IMR-90 (cell line): Measurements from ENCODE around the gene C17orf107. TPM values are rescaled to one million over a fixed set of nuclear protein-coding genes. Genes with fewer than 3 reads are reported as not detected.

Source experiments
- ATAC-seq: fragments of 200-7000 bp; cut with Tn5 transposase; 2 replicates; pipeline ENCODE4 v1.9.1; 2020; ENCODE audit warnings: low read depth, mild to moderate bottlenecking, moderate library complexity
- BruUV-seq: library from RNA; stranded (reverse); fragments of 400-500 nt; replicated peaks from 2 replicates; lab custom pipeline; 2021; lab: Mats Ljungman, UMichigan
- CTCF ChIA-PET: fragments of 300-600 bp; formaldehyde crosslinking; extraction: SDS; loops from one replicate; lab custom pipeline; 2021; ENCODE audit warnings: antibody characterized with exemption; lab: Yijun Ruan, JAX
- POLR2A ChIA-PET: fragments of 300-600 bp; sonication (Branson Sonifier 250); formaldehyde crosslinking; loops from one replicate; lab custom pipeline; 2022; ENCODE audit warnings: antibody characterized with exemption; ENCODE audit not compliant: unreplicated experiment; lab: Charles Lee
- DNase-seq: peaks from one replicate; pipeline ENCODE4 v3.0.0; 2013
- H2AFZ ChIP-seq: replicated peaks from 2 replicates; pipeline ENCODE3; 2013; ENCODE audit warnings: low read length, mild to moderate bottlenecking; ENCODE audit not compliant: poor library complexity
- H2AK5ac ChIP-seq: 2 replicates; pipeline ENCODE4 v1.6.1; 2013; ENCODE audit warnings: low read depth, low read length, inconsistent platforms
- H2AK9ac ChIP-seq: replicated peaks from 2 replicates; pipeline ENCODE3; 2013; ENCODE audit warnings: mild to moderate bottlenecking, low read depth, low read length, moderate library complexity; ENCODE audit not compliant: poor library complexity
- H2BK120ac ChIP-seq: 2 replicates; pipeline ENCODE4 v1.6.1; 2013; ENCODE audit warnings: low read depth, low read length, inconsistent platforms
- H2BK15ac ChIP-seq: 3 replicates; pipeline ENCODE4 v1.6.1; 2013; ENCODE audit warnings: low read depth, low read length, inconsistent platforms
- H2BK20ac ChIP-seq: 2 replicates; pipeline ENCODE4 v1.6.1; 2013; ENCODE audit warnings: low read depth, mild to moderate bottlenecking, inconsistent platforms, low read length, moderate library complexity
- H2BK5ac ChIP-seq: 2 replicates; pipeline ENCODE4 v1.6.1; 2013; ENCODE audit warnings: mild to moderate bottlenecking, low read depth, low read length, inconsistent platforms; ENCODE audit not compliant: poor library complexity, severe bottlenecking
- H3K14ac ChIP-seq: replicated peaks from 2 replicates; pipeline ENCODE4 v1.6.1; 2013; ENCODE audit warnings: low read depth, low read length, inconsistent platforms
- H3K18ac ChIP-seq: 2 replicates; pipeline ENCODE4 v1.6.1; 2013; ENCODE audit warnings: low read depth, low read length, control low read depth
- H3K23ac ChIP-seq: 2 replicates; pipeline ENCODE4 v1.6.1; 2013; ENCODE audit warnings: low read depth, low read length, inconsistent platforms
- H3K27ac ChIP-seq: 2 replicates; pipeline ENCODE4 v1.5.1; 2013; ENCODE audit warnings: mild to moderate bottlenecking, control low read depth, low read length; ENCODE audit not compliant: insufficient read depth
- H3K27me3 ChIP-seq: 2 replicates; pipeline ENCODE4 v1.6.1; 2013; ENCODE audit warnings: low read length; ENCODE audit not compliant: control insufficient read depth, insufficient read depth
- H3K36me3 ChIP-seq: 2 replicates; pipeline ENCODE4 v1.6.1; 2013; ENCODE audit warnings: low read length, mixed read lengths; ENCODE audit not compliant: control insufficient read depth, insufficient read depth
- H3K4ac ChIP-seq: 2 replicates; pipeline ENCODE4 v1.6.1; 2013; ENCODE audit warnings: low read depth, low read length, inconsistent platforms
- H3K4me1 ChIP-seq: 2 replicates; pipeline ENCODE4 v1.6.1; 2013; ENCODE audit warnings: low read length, mixed read lengths; ENCODE audit not compliant: control insufficient read depth, insufficient read depth
- H3K4me2 ChIP-seq: 2 replicates; pipeline ENCODE4 v1.6.1; 2013; ENCODE audit warnings: low read depth, mild to moderate bottlenecking, control low read depth, low read length, moderate library complexity
- H3K4me3 ChIP-seq: 2 replicates; pipeline ENCODE4 v1.5.1; 2013; ENCODE audit warnings: low read depth, mild to moderate bottlenecking, control low read depth, low read length, moderate library complexity; ENCODE audit not compliant: insufficient read depth
- H3K56ac ChIP-seq: 2 replicates; pipeline ENCODE4 v1.6.1; 2013; ENCODE audit warnings: low read length, inconsistent platforms; ENCODE audit not compliant: insufficient read depth; ENCODE audit errors: extremely low read depth
- H3K79me1 ChIP-seq, 2 experiments: 2 replicates each; pipeline ENCODE4 v1.6.1; 2013; ENCODE audit warnings: low read length in 2 of 2, inconsistent platforms in 1 of 2, low read depth in 1 of 2
- H3K9ac ChIP-seq: 2 replicates; pipeline ENCODE4 v1.6.1; 2013; ENCODE audit warnings: low read depth, low read length, control low read depth
- H3K9me1 ChIP-seq: 2 replicates; pipeline ENCODE4 v1.6.1; 2013; ENCODE audit warnings: low read length, inconsistent platforms; ENCODE audit not compliant: insufficient read depth
- H3K9me3 ChIP-seq: 2 replicates; pipeline ENCODE4 v1.6.1; 2013; ENCODE audit warnings: low read length; ENCODE audit not compliant: control insufficient read depth, insufficient read depth
- H4K20me1 ChIP-seq: 2 replicates; pipeline ENCODE4 v1.6.1; 2013; ENCODE audit warnings: low read length, inconsistent platforms; ENCODE audit not compliant: insufficient read depth
- H4K5ac ChIP-seq: 2 replicates; pipeline ENCODE4 v1.6.1; 2013; ENCODE audit warnings: mild to moderate bottlenecking, low read depth, low read length, control low read depth
- H4K8ac ChIP-seq, 2 experiments: 2 replicates each; pipeline ENCODE4 v1.6.1; 2013; ENCODE audit warnings: low read depth in 2 of 2, low read length in 2 of 2, control low read depth in 1 of 2, inconsistent platforms in 1 of 2
- H4K91ac ChIP-seq: 2 replicates; pipeline ENCODE4 v1.6.1; 2013; ENCODE audit warnings: low read depth, low read length, inconsistent platforms; ENCODE audit not compliant: insufficient read depth
- CEBPB ChIP-seq: IDR thresholded peaks from 2 replicates; pipeline ENCODE4 v1.6.1; 2012; ENCODE audit warnings: low read depth, low read length, improper control_type of control experiment
- CHD1 ChIP-seq: IDR thresholded peaks from 2 replicates; pipeline ENCODE4 v1.6.1; 2012; ENCODE audit warnings: low read depth, low read length, improper control_type of control experiment
- WGBS, 2 experiments: methylation state at CpG; one replicate each; pipeline versions ENCODE4 v1.1.5 to v1.1.7; 2013; ENCODE audit warnings: missing lambda C conversion rate in 2 of 2; ENCODE audit not compliant: insufficient read length in 1 of 2; ENCODE audit errors: extremely low coverage in 2 of 2; 5-methylcytosine and 5-hydroxymethylcytosine counted together
- dilution Hi-C: fragments of 300-500 bp; cut with HindIII; formaldehyde crosslinking; loops from one replicate; pipeline ENCODE4 v1.14.3; 2018; ENCODE audit warnings: low sequenced_read_pairs; ENCODE audit not compliant: unreplicated experiment
- in situ Hi-C: fragments of 300-500 bp; cut with MboI; formaldehyde crosslinking; loops from 3 replicates; pipeline ENCODE4 v1.14.3; 2019; ENCODE audit warnings: low sequenced_read_pairs, inconsistent platforms, mixed read lengths
- intact Hi-C: fragments of 100-400 bp; cut with micrococcal nuclease; formaldehyde crosslinking; loops from 2 replicates; pipeline ENCODE4 v1.10.0; 2022
- polyA plus RNA-seq, 3 experiments: library from polyadenylated mRNA; depleted of rRNA; stranded (reverse); fragments of >200 nt; gene quantifications; 2 replicates each; pipeline ENCODE4 v1.2.3, GENCODE V29; 2012; ENCODE audit warnings: low replicate concordance in 1 of 3
- total RNA-seq: library from RNA; depleted of rRNA; stranded (reverse); fragments of >200 nt; gene quantifications from 2 replicates; pipeline ENCODE4 v1.2.3, GENCODE V29; 2012
- TF ChIP-seq, protein P1 (sequence below): fragments of 150-350 bp; IDR thresholded peaks from 2 replicates; pipeline ENCODE4 v1.6.1; 2017; ENCODE audit warnings: mild to moderate bottlenecking, antibody characterized with exemption, low read length, low read depth
- TF ChIP-seq, protein P2 (sequence below): fragments of 150-350 bp; IDR thresholded peaks from 2 replicates; pipeline ENCODE4 v1.6.1; 2016; ENCODE audit warnings: low read depth, mild to moderate bottlenecking, low read length, moderate library complexity, borderline replicate concordance

C17orf107 gene
- total and polyA plus RNA-seq, 2 of the 4 experiments (the other 2 are of a cell fraction): 0.54 to 0.82 TPM

- Histone ChIP-seq H4K5ac (no peak overlapping the region), H3K4ac (no peak overlapping the region), H3K9ac (no peak overlapping the region), H4K8ac (no peak overlapping the region), H3K23ac (no peak overlapping the region), H3K9me3 (no peaks in the 10 kb centered on the region), H3K56ac (no peak overlapping the region), H3K36me3 (peaks cover 50% of the 10 kb centered on the region), H2BK15ac (no peak overlapping the region), H3K14ac (no peak overlapping the region), H3K9me1 (no peaks in the 10 kb centered on the region), H3K4me1 (no peaks in the 10 kb centered on the region), H3K4me3 (no peak overlapping the region), H2BK20ac (no peak overlapping the region), H3K18ac (no peak overlapping the region), H3K27me3 (no peaks in the 10 kb centered on the region), H2AFZ (no peak overlapping the region), H4K20me1 (peaks cover 16% of the 10 kb centered on the region), H4K91ac (no peak overlapping the region), H2AK5ac (no peak overlapping the region), H2BK120ac (no peak overlapping the region), H3K4me2 (no peak overlapping the region), H3K27ac (no peak overlapping the region), H3K79me1 (no peaks in the 10 kb centered on the region), H2BK5ac (no peak overlapping the region), H2AK9ac (no peak overlapping the region)
- intact Hi-C loops (loop anchor here (10.0 kb wide), 1 partner anchor 323 kb away; the partner anchor contains the start of gene GGT6), dilution Hi-C loops (no loop called here), in situ Hi-C loops (loop anchor here (10.0 kb wide), 2 partner anchors 173 to 313 kb away; partner anchors contain the start of gene ARRB2)
- 96% methylated on average over 15 of the region's 18 CpGs; no CpG with 5 or more reads in 1 of the 2 experiments for WGBS, 2 experiments
- TF ChIP-seq CEBPB: no peak
- TF ChIP-seq, protein P1, sequence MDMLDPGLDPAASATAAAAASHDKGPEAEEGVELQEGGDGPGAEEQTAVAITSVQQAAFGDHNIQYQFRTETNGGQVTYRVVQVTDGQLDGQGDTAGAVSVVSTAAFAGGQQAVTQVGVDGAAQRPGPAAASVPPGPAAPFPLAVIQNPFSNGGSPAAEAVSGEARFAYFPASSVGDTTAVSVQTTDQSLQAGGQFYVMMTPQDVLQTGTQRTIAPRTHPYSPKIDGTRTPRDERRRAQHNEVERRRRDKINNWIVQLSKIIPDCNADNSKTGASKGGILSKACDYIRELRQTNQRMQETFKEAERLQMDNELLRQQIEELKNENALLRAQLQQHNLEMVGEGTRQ: no peak
- TF ChIP-seq, protein P2, sequence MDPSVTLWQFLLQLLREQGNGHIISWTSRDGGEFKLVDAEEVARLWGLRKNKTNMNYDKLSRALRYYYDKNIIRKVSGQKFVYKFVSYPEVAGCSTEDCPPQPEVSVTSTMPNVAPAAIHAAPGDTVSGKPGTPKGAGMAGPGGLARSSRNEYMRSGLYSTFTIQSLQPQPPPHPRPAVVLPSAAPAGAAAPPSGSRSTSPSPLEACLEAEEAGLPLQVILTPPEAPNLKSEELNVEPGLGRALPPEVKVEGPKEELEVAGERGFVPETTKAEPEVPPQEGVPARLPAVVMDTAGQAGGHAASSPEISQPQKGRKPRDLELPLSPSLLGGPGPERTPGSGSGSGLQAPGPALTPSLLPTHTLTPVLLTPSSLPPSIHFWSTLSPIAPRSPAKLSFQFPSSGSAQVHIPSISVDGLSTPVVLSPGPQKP: no peak
- no peak for TF ChIP-seq CHD1
- no peak for ATAC-seq
- CTCF ChIA-PET: interaction anchor here (0.8 kb wide), 2 partner anchors 87 to 98 kb away, joined by 3 read pairs; no protein-coding TSS in a partner anchor
- no peak for DNase-seq
- no TSS peak for BruUV-seq
- POLR2A ChIA-PET: no interaction called here
Observed at GRCh38 chr17:4887581-4887980, 11.8 kb upstream of the C17orf107 start.
